Uterus (tissue), 4 donors: Measurements from ENCODE around the gene ACP6. TPM values are rescaled to one million over a fixed set of nuclear protein-coding genes. Genes with fewer than 3 reads are reported as not detected.
"Not testable (repeated sequence)": the region's sequence is repeated elsewhere in the genome, so short reads cannot be mapped to it uniquely, and the experiment has no call there.

Experiments used
- DNase-seq, 2 donors: peaks; one replicate each; pipeline ENCODE4 v3.0.0-alpha.2; 2019 to 2020
- H3K27ac ChIP-seq, 2 donors: fragments of 200-600 bp; sonication (generic); 1 replicate in 1 of 2; 2 replicates in 1 of 2; pipeline ENCODE4 v1.5.1; 2016 to 2018
- H3K27me3 ChIP-seq, 2 donors: fragments of 200-600 bp; sonication (generic); one replicate each; pipeline ENCODE4 v1.5.1; 2018 to 2019; ENCODE audit warnings: control low read depth in 1 of 2
- H3K36me3 ChIP-seq, 2 donors: fragments of 200-600 bp; sonication (generic); one replicate each; pipeline ENCODE4 v1.5.1; 2019; ENCODE audit warnings: control low read depth in 1 of 2
- H3K4me1 ChIP-seq, 2 donors: fragments of 200-600 bp; sonication (generic); one replicate each; pipeline ENCODE4 v1.5.1; 2018 to 2019; ENCODE audit warnings: control low read depth in 1 of 2
- H3K4me3 ChIP-seq, 2 donors: fragments of 200-600 bp; sonication (generic); 1 replicate in 1 of 2; 2 replicates in 1 of 2; pipeline ENCODE4 v1.5.1; 2018 to 2019; ENCODE audit warnings: mild to moderate bottlenecking in 1 of 2
- H3K9me3 ChIP-seq, 2 donors: fragments of 200-600 bp; sonication (generic); one replicate each; pipeline ENCODE4 v1.5.1; 2019; ENCODE audit warnings: control low read depth in 1 of 2
- POLR2A ChIP-seq, 2 donors: fragments of 450-650 bp; IDR thresholded peaks; one replicate each; pipeline ENCODE4 v1.6.1; 2016; ENCODE audit warnings: antibody characterized with exemption in 2 of 2, mild to moderate bottlenecking in 1 of 2, moderate library complexity in 1 of 2
- intact Hi-C: fragments of 100-400 bp; cut with DNase I; formaldehyde crosslinking; loops from one replicate; pipeline ENCODE4 v1.15.1; 2023; ENCODE audit warnings: low total_unique reads
- total RNA-seq, 4 donors: library from RNA; depleted of rRNA in 3 of 4; stranded (reverse); fragments of >200 nt in 3 of 4; gene quantifications; one replicate each; pipeline versions ENCODE4 v1.1.0 to v1.2.4, GENCODE V29; 2014 to 2023
- TF ChIP-seq, protein P1 (sequence below), 4 experiments: fragments of 200-600 bp in 2 of 4; fragments of 450-650 bp in 2 of 4; sonication (generic) in 2 of 4; IDR thresholded peaks; one replicate each; pipeline ENCODE4 v1.5.1; 2016 to 2019; ENCODE audit warnings: antibody characterized with exemption in 4 of 4, mild to moderate bottlenecking in 2 of 4, moderate library complexity in 1 of 4
- donor health status: DM: yes; HTN: yes; CAD: no.

ACP6 gene
- total RNA-seq, 4 donors from 2014 or later, result 3.6 to 29.3 (median 9.7) TPM

DNA sequence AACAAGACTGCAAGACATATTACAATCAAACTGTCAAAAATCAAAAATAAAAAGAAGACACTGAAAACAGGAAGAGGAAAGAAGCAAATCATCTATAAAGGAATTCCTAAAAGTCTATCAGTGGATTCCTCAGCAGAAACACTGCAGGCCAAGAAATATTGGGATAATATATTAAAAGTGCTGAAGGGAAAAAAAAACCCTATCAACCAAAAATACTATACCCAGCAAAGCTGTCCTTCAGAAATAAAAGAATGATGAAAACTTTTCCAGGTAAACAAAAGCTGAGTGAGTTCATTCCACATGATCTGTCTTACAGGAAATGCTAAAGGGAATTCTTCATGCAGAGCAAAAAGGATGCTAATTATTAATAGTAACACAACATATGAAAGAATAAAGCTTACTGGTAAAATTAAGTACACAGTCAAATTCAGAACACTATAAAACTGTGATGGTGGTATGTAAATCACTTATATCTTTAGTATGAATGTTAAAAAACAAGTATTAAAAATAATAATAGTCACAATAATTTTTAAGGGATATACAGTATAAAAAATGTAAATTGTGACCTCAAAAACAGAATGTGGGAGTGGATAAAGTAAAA lies 12.9 kb upstream of the ACP6 start:
- DNase-seq, result no peak
- Histone ChIP-seq H3K36me3 (peaks cover 0 to 2% of the 10 kb centered on the region in 2 donors), H3K4me3 (no peak overlapping the region), H3K27me3 (no peaks in the 10 kb centered on the region), H3K27ac (no peak overlapping the region), H3K9me3 (peaks cover 0 to 9% of the 10 kb centered on the region in 2 donors), H3K4me1 (no peaks in the 10 kb centered on the region)
- intact Hi-C loops, result no loop called here
- TF ChIP-seq POLR2A (IDR thresholded peaks at IDR 0.05), result no peak
- TF ChIP-seq, protein P1, sequence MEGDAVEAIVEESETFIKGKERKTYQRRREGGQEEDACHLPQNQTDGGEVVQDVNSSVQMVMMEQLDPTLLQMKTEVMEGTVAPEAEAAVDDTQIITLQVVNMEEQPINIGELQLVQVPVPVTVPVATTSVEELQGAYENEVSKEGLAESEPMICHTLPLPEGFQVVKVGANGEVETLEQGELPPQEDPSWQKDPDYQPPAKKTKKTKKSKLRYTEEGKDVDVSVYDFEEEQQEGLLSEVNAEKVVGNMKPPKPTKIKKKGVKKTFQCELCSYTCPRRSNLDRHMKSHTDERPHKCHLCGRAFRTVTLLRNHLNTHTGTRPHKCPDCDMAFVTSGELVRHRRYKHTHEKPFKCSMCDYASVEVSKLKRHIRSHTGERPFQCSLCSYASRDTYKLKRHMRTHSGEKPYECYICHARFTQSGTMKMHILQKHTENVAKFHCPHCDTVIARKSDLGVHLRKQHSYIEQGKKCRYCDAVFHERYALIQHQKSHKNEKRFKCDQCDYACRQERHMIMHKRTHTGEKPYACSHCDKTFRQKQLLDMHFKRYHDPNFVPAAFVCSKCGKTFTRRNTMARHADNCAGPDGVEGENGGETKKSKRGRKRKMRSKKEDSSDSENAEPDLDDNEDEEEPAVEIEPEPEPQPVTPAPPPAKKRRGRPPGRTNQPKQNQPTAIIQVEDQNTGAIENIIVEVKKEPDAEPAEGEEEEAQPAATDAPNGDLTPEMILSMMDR (IDR thresholded peaks at IDR 0.05), result no peak

DNA sequence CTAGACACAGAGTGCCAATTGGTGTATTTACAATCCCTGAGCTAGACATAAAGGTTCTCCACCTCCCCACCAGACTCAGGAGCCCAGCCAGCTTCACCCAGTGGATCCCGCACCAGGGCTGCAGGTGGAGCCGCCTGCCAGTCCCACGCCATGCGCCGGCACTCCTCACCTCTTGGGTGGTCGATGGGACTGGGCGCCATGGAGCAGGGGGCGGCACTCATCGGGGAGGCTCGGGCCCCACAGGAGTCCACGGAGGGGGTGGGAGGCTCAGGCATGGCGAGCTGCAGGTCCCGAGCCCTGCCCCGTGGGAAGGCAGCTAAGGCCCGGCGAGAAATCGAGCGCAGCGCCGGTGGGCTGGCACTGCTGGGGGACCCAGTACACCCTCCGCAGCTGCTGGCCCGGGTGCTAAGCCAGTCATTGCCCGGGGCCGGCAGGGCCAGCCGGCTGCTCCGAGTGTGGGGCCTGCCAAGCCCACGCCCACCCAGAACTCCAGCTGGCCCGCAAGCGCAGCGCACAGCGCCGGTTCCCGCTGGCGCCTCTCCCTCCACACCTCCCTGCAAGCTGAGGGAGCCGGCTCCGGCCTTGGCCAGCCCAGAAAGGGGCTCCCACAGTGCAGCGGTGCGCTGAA lies 10.4 kb upstream of the ACP6 start:
- intact Hi-C loops, DNase-seq, H3K9me3 ChIP-seq: not testable (repeated sequence)

DNA sequence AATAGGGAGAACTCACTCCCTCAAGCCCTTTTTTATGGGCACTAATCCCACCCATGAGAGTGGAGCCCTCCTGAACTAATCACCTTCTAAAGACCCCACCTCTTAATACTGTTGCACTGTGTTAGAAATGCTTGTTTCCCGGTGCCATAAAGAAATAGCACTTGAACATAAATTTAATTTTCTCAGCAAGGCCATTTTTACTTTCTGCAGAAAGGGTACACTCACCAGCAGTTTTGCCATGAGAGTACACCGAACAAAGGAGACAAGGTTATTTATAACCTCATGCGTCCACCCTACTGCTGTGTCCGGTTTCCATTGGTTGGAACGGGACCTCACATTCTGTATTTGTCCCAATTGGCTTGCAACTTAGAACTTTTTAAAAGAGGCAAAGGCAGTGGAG lies 7.4 kb upstream of the ACP6 start:
- H3K36me3 ChIP-seq, intact Hi-C loops, H3K9me3 ChIP-seq, H3K4me3 ChIP-seq, H3K27me3 ChIP-seq, H3K4me1 ChIP-seq, DNase-seq, H3K27ac ChIP-seq: not testable (repeated sequence)

More for the DNA sequence above, 10.4 kb upstream of the ACP6 start:
- H3K27ac ChIP-seq, H3K27me3 ChIP-seq, H3K4me1 ChIP-seq, H3K4me3 ChIP-seq, H3K36me3 ChIP-seq: not testable (repeated sequence)

DNA sequence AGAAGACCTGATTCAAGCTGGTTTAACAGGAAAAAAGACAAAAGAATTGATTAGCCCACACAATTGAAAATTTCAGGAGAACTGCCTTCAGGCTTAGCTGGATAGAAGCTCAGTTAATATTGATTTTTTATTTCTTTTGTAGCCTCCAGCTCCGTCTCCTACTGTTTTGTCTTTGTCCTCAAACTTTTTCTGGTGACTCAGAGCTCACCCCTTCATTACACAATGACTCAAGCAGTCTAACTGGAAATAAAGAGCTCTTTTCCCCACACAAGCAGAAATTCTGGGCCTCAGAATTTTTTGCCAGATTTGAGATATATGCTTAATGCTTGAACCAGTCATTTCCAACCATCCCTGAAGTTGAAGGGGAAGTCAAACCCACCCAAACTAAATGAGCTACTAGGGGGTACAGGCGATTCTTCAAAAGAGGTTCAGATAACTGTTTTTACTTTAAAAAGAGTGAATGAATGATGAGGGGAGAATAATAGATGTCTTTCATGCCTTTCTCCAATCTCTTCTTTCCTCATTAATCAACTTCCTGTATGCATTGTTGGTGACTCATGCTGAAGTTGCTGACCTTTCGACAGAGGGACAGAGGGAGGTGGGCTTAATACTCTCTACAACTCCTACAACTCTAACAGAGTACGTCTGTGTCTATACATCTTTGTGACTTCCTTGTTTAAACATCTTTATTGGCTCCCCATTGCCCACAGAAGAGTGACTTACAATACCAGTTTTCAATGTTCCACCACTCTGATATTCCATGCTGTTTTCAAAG lies 6.2 kb upstream of the ACP6 start:
- no peaks in the 10 kb centered on the region for H3K9me3 ChIP-seq
- H3K36me3 ChIP-seq, result no peaks in the 10 kb centered on the region
- intact Hi-C loops, result no loop called here
- no peak overlapping the region for H3K4me3 ChIP-seq
- H3K4me1 ChIP-seq, result no peaks in the 10 kb centered on the region
- DNase-seq, result no peak
- H3K27me3 ChIP-seq, result no peaks in the 10 kb centered on the region
- TF ChIP-seq POLR2A (IDR thresholded peaks at IDR 0.05), result no peak
- TF ChIP-seq, protein P1 (IDR thresholded peaks at IDR 0.05), result no peak
- no peak overlapping the region for H3K27ac ChIP-seq

DNA sequence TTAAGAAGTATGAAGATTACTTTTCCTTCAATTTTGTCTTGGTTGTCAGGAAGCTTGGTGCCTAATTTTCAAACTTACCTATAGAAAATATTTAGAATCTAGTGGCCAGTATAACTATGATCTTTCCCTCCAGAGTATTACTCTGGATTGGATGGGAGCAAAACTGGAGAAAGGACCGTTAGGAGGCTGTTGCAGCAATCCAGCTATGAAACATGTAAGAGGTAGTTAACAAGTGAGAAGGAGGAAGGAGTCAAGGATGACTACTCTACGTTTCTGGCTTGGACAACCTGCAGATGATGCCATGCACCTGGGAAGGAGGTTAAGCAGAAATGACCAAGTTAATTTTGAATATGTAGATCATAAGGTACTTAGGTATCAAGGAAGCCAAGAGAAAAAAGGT lies 3.5 kb upstream of the ACP6 start:
- no peaks in the 10 kb centered on the region for H3K36me3 ChIP-seq
- H3K9me3 ChIP-seq, result no peaks in the 10 kb centered on the region
- TF ChIP-seq, protein P1 (IDR thresholded peaks at IDR 0.05), result no peak
- TF ChIP-seq POLR2A (IDR thresholded peaks at IDR 0.05), result no peak
- H3K27me3 ChIP-seq, result no peaks in the 10 kb centered on the region
- no peak overlapping the region for H3K4me3 ChIP-seq
- intact Hi-C loops, result no loop called here
- DNase-seq, result no peak
- H3K4me1 ChIP-seq, result no peaks in the 10 kb centered on the region
- H3K27ac ChIP-seq, result no peak overlapping the region

DNA sequence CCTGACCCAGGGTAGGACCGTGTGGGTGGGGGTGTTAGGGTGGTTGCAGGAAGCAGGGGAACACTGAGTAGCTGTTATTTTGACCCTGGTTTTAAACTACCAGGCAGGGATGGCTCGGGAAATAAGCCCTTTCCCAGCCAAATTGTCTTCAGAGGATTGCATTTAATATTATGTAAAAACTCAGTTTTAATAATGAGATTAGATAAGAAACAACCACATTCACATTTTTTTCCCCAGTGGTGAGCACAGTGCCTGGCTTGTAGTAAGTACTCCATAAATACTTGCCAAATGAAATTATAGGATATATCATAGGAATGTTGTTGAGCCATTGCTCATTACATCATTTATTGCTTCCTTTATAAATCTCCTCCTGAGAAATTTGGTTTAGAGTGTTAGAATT lies 3.1 kb upstream of the ACP6 start:
- no peak overlapping the region for H3K4me3 ChIP-seq
- no peak overlapping the region for H3K27ac ChIP-seq
- H3K36me3 ChIP-seq, result no peaks in the 10 kb centered on the region
- no peak for TF ChIP-seq POLR2A (IDR thresholded peaks at IDR 0.05)
- TF ChIP-seq, protein P1 (IDR thresholded peaks at IDR 0.05), result no peak
- DNase-seq, result no peak
- intact Hi-C loops, result no loop called here
- H3K9me3 ChIP-seq, result no peaks in the 10 kb centered on the region
- no peaks in the 10 kb centered on the region for H3K27me3 ChIP-seq
- no peaks in the 10 kb centered on the region for H3K4me1 ChIP-seq
